GM19023 (cell line): ENCODE results near the gene IGF1R.

ENCODE experiments used
- ATAC-seq: cut with Tn5 transposase; IDR thresholded peaks from one replicate; pipeline ENCODE4 v1.9.1; 2021; ENCODE audit warnings: mild to moderate bottlenecking, moderate library complexity; ENCODE audit not compliant: unreplicated experiment

The IGF1R gene

GRCh38 chr15:98669638-98670037, 21.3 kb downstream of the IGF1R start:
- no peak for ATAC-seq

GRCh38 chr15:98671060-98672008, 23.0 kb downstream of the IGF1R start:
- no peak for ATAC-seq

DNA sequence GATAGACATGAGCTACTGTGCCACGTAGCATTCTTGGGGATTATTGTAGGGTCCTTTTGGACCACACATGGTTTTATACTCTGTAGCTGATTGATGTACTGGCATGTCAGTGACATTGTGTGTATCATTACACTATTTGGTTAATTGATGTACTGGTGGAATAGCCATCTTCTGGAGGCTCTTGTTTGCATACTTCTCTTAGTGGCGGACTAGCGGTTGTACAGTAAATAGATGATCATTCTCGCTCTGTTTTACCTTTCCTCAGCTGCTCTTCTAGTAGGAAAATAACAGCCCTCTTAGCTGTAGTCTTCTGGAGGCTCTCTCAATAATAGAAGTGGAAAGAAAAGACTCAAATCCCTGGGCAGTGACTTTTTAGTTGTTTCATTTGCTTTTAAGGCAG, 24.8 kb downstream of the IGF1R start:
- ATAC-seq, result no peak

GRCh38 chr15:98674336-98674735, 26.0 kb downstream of the IGF1R start:
- no peak for ATAC-seq

DNA sequence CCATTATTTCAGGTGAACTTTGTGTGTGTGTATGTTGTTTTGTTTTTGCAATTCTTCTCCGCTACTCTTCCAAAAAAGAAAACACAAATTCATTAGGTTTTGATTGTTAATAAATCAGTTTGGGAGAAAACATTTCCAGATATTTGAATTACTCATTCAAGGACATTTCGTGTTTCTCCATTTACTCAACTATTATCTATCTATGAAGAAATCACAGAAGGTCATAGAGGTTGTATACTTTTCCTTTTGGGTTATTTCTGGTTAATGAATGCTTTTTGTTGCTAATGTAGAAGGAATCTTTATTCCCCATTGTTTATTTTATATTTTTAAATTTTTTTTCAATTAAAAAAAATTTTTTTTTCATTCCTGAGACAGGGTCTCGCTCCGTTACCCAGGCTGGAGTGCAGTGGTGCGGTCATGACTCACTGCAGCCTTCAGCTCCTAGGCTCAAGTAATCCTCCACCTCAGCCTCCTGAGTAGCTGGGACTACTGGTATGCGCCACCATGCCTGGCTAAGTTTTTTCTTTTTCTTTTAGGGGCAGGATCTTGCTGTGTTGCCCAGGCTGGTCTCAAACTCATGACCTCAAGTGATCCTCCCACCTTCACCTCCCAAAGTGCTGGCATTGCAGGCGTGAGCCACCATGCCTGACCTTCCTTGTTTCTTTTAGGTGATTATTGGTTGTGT, 28.4 kb downstream of the IGF1R start:
- no peak for ATAC-seq

DNA sequence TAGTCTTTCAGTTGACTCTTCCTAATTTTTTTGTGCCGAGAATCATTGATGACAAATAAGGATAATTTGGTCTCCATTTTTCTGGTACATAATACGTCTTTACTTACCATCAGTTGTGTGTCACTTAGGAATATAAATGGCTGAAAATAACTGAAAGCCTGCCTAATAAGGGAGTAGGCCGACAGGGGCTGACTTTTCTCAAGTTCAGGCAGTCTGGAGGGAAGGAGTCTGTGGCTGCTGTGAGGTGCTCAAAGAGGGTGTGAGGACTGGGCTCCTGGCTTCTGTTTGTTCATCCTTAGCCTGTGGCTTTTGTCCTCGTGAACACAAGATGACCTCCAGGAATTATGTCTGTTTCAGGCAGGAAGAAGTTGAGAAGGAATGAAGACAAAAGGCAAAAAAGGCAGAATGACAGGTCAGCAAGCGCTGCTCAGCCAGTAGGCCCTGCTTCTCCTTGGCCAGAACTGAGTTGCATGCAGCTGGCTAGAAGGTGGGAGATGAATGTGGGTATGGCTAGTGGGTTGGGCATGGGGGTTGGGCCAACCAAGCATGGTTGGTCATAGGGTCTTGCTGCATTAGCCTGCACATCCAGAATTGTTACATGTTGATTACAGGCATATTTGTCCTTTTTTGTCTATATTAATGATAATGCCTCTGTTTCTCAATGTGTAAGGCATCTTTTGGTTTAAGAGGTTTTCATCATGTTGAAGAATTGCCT, 29.2 kb downstream of the IGF1R start:
- no peak for ATAC-seq

DNA sequence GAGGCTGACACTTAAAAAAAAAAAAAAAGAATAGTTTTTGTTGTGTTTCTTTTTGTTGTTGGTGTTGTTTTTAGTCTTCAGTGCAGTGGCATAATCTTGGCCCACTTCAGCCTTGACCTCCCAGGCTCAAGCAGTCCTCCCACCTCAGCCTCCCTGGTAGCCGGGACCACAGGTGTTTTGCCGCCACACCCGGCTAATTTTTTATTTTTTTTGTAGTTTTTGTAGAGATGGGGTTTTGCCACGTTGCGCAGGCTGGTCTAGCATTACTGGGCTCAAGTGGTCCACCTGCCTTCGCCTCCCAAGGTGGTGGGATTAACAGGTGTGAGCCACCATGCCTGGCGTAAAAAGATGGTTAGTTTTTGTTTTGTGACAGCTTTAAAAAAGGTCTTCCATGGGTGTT, 30.1 kb downstream of the IGF1R start:
- ATAC-seq, result no peak

- ATAC-seq, result no peak
These were observed 32.7 kb downstream of the IGF1R start for GRCh38 chr15:98681061-98681460.

DNA sequence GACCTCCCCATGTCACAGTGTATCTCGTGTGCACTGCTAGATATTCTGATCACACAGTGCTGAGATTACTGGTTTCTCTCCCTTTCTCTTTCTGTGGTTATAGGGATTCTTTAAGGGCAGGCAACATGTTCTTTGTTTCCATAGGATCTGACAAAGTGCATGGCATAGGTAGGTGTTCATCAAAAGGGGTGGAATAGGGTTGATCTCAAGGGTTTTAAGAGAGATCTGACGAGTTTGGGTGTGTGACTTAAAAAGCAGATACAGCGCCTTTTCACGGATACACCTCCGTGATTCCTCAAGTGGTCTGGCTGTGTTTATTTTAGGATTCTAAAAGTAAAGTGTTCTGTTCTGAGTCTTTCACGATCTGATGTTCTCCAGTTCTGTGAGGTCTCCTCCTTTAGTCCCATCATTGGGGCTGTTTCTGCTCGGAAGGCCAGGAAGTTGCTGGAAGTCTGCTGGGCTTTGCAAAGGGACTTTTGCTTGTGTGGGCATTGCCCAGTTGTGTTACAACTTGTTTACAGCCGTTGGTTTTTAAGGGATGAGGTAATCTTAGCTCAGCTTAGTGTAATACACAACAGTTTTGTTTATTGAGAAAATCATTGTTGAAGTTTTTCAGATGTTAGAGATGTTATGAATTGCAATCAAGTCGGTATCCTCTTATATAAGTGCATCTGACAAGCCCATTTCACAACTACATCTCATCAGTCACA, 34.8 kb downstream of the IGF1R start:
- ATAC-seq, result no peak

- no peak for ATAC-seq
These were observed 35.5 kb downstream of the IGF1R start for GRCh38 chr15:98683831-98684230.

DNA sequence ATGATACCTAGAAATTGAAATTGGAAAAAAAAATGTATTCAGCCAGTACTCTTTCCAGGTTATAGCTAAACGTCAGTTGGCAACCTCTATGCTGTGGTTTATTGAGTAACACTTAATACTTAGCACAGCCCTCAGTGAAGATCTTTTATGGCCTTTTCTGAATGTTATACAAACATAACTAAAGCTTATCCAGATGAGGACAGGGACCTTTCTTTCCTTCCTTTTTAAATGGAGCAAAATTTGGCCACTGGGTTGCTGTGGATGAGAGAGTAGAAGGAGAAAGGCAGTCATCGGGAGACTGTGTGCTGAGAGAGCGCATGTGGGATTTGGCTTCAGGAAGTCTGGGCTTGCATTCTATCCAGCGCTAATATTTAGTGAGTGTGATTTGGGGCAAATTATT, 36.1 kb downstream of the IGF1R start:
- ATAC-seq, result no peak

DNA sequence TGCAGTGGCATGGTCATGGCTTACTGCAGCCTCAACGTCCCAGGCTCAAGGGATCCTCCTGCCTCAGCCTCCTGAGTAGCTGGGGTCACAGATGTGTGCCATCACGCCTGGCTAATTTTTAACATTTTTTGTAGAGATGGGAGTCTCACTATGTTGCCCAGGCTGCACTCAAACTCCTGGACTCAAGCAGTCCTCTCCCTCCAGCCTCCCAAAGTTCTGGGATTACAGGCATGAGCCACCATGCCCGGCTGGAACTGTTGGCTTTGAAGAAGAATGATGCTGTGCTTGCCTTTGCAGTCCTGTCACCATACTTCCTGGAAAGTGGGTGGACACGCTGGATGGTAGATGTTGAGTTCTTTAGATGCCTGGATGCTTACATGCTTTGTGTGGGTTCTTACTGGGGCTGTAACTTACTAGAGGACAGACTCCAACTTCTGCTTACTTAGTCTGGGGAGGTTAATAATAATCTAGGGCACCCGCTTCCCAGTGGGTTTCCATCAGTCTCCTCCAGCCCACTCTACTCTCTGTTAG, 36.7 kb downstream of the IGF1R start:
- ATAC-seq, result no peak

DNA sequence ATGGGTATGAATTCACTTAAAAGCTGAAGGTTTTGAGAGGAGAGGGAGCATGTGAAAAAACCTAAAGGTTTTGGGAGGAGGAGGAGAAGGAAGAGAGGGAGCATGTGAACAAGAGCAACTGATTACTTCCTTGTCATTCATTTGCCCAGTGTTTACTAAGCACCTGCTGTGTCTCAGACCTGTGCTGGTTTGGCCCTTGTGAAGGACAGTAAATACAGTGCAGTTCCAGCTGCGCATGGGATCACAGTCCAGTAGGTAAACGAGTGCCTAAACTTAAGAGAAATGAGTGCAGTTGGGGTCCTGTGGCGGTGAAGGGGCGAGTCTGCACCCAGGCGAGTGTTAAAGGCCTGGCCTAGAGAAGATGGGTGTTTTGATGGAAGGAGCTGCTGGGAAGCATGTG, 38.6 kb downstream of the IGF1R start:
- no peak for ATAC-seq

DNA sequence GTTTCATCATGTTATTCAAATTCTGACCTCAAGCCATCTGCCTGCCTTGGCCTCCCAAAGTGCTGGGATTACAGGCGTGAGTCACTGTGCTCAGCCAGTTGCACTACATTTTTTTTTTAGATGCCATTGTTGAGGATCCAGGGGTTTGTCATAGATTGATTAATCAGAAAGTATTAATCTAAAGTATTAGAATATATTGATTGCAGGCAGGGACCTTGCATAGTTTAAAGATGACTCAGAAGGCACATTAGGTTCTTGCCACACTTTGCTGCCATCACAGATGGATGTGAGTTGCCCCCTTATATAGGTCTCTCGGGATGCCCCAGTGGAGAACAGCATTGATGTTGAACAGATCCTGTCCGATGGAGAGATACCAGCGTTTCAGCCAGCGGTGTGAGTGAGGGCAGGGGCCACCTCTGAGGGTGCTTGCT, 41.1 kb downstream of the IGF1R start:
- no peak for ATAC-seq

DNA sequence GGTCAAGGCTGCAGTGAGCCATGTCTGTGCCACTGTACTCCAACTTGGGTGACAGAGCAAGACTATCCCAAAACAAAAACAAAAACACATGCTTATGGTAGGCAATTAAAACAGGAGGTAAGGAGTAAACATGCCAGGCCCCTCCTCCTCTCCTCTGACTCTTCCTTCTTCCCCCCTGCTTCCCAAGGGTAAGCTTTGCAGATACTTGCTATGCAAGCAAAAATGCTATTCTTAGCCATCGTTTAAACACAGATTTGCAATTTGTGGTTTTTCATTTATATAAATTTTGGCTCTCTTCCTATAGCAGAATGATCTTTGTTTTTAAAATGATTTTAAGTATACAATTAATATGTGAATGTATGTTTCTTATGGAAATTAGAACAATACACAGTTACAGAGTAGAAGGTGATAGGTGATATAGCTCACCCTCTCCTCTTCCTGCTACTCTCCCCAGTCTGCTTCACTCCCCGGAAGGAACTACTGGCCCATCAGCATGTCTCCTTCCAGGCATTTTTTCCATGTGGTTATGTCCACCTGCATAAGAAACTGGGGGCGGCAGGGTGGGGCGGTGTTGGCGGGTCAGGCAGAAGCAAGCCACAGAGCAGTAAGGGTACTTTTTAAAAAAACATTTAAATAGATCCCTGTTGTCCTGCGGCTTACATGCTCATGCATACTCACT, 42.1 kb downstream of the IGF1R start:
- ATAC-seq, result no peak

DNA sequence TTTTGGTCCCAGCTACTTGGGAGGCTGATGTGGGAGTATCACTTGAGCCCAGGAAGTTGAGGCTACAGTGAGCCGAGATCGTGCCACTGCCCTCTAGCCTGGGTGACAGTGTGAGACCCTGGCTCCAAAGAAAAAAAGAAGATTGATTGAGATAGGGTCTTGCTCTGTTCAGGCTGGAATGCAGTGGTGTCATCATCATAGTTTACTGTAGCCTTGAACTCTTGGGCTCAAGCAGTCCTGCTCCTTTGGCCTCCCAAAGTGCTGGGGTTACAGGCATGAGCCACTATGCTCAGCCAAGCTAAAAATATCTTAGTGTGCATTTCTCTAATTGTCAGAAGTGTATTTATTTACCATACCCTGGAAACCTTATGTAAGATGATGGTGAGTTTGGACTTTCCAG, 43.9 kb downstream of the IGF1R start:
- no peak for ATAC-seq

- no peak for ATAC-seq
These were observed 45.8 kb downstream of the IGF1R start for GRCh38 chr15:98694161-98694560.

- no peak for ATAC-seq
These were observed 50.5 kb downstream of the IGF1R start for GRCh38 chr15:98698792-98699191.

- no peak for ATAC-seq
These were observed 51.5 kb downstream of the IGF1R start for GRCh38 chr15:98699591-98700424.
